Caco-2 (cell line): ENCODE results near the gene ZAR1L. TPM values are rescaled to one million over a fixed set of nuclear protein-coding genes. Genes with fewer than 3 reads are reported as not detected.

ENCODE experiments used
- BruUV-seq: library from RNA; stranded (reverse); fragments of 400-500 nt; replicated peaks from 2 replicates; lab custom pipeline; 2021; lab: Mats Ljungman, UMichigan
- CTCF ChIA-PET: fragments of 300-600 bp; sonication (Branson Sonifier 250); formaldehyde crosslinking; loops from one replicate; lab custom pipeline; 2022; ENCODE audit warnings: antibody characterized with exemption; lab: Charles Lee
- POLR2A ChIA-PET: fragments of 300-600 bp; sonication (Branson Sonifier 250); formaldehyde crosslinking; loops from one replicate; lab custom pipeline; 2022; ENCODE audit warnings: antibody characterized with exemption; lab: Charles Lee
- DNase-seq, 2 experiments: peaks; one replicate each; pipeline versions ENCODE4 v3.0.0 to v3.0.0-alpha.2; 2020 to 2022
- H3K27me3 ChIP-seq: replicated peaks from 2 replicates; pipeline ENCODE4 v1.6.0; 2011; ENCODE audit warnings: low read length; ENCODE audit not compliant: control insufficient read depth, insufficient read depth
- H3K36me3 ChIP-seq: 2 replicates; pipeline ENCODE4 v1.5.1; 2011; ENCODE audit warnings: low read length; ENCODE audit not compliant: control insufficient read depth, insufficient read depth
- H3K4me1 ChIP-seq: fragments of 250-450 bp; sonication (Bioruptor Pico); 2 replicates; pipeline ENCODE4 v1.5.1; 2020; ENCODE audit warnings: mild to moderate bottlenecking
- H3K4me3 ChIP-seq: 2 replicates; pipeline ENCODE4 v1.5.1; 2011; ENCODE audit warnings: low read depth, mild to moderate bottlenecking, control low read depth, low read length
- H3K9me3 ChIP-seq: fragments of 250-450 bp; sonication (Bioruptor Pico); 2 replicates; pipeline ENCODE4 v1.5.1; 2020; ENCODE audit warnings: mild to moderate bottlenecking, moderate library complexity
- H3K27ac Mint-ChIP-seq: one replicate; pipeline ENCODE4 v1.8.0; 2022; ENCODE audit warnings: mixed read lengths; ENCODE audit not compliant: unreplicated experiment
- H3K27me3 Mint-ChIP-seq: one replicate; pipeline ENCODE4 v1.8.0; 2022; ENCODE audit warnings: mixed read lengths; ENCODE audit not compliant: insufficient read depth, unreplicated experiment
- H3K36me3 Mint-ChIP-seq: one replicate; pipeline ENCODE4 v1.8.0; 2022; ENCODE audit warnings: mild to moderate bottlenecking, mixed read lengths; ENCODE audit not compliant: insufficient read depth, unreplicated experiment
- H3K4me1 Mint-ChIP-seq: one replicate; pipeline ENCODE4 v1.8.0; 2022; ENCODE audit warnings: low read depth, mixed read lengths; ENCODE audit not compliant: unreplicated experiment
- H3K4me3 Mint-ChIP-seq: one replicate; pipeline ENCODE4 v1.8.0; 2022; ENCODE audit warnings: mild to moderate bottlenecking, moderate library complexity, mixed read lengths; ENCODE audit not compliant: unreplicated experiment
- H3K9me3 Mint-ChIP-seq: one replicate; pipeline ENCODE4 v1.8.0; 2022; ENCODE audit warnings: mixed read lengths; ENCODE audit not compliant: unreplicated experiment
- CTCF ChIP-seq, 2 experiments: fragments of 200-600 bp in 1 of 2; IDR thresholded peaks; 1 replicate in 1 of 2; 2 replicates in 1 of 2; pipeline versions ENCODE4 v1.5.1 to v1.8.0; 2011 to 2022; ENCODE audit warnings: antibody characterized with exemption in 1 of 2, control low read depth in 1 of 2, inconsistent platforms in 1 of 2, low read depth in 1 of 2, low read length in 1 of 2, mild to moderate bottlenecking in 1 of 2, moderate library complexity in 1 of 2; ENCODE audit not compliant: insufficient read depth in 1 of 2, severe bottlenecking in 1 of 2, unreplicated experiment in 1 of 2
- intact Hi-C: fragments of 100-400 bp; cut with micrococcal nuclease; formaldehyde crosslinking; loops from one replicate; pipeline ENCODE4 v1.10.0; 2022; ENCODE audit not compliant: unreplicated experiment
- total RNA-seq: library from RNA; stranded (reverse); gene quantifications from 2 replicates; pipeline ENCODE4 v1.2.3, GENCODE V29; 2022

The ZAR1L gene
- total RNA-seq, 1 experiment from 2014 or later = not detected

GRCh38 chr13:32300406-32300805 lies 14.8 kb downstream of the ZAR1L start:
- TF ChIP-seq CTCF (IDR thresholded peaks at IDR 0.05; ENCODE audit: insufficient read depth in 1 of 2, low read depth in 1 of 2, low read length in 1 of 2, severe bottlenecking in 1 of 2, unreplicated experiment in 1 of 2) = no peak
- Histone ChIP-seq H3K9me3 (no peaks in the 10 kb centered on the region), H3K27me3 (no peaks in the 10 kb centered on the region), H3K36me3 (no peaks in the 10 kb centered on the region), H3K4me3 (no peak overlapping the region), H3K4me1 (no peaks in the 10 kb centered on the region)
- CTCF ChIA-PET = no interaction called here
- no TSS peak for BruUV-seq
- H3K9me3 Mint-ChIP-seq = no peaks in the 10 kb centered on the region
- H3K4me1 Mint-ChIP-seq = no peaks in the 10 kb centered on the region
- H3K36me3 Mint-ChIP-seq = no peaks in the 10 kb centered on the region
- no peak for DNase-seq
- no peaks in the 10 kb centered on the region for H3K27me3 Mint-ChIP-seq
- no peak overlapping the region for H3K27ac Mint-ChIP-seq
- POLR2A ChIA-PET = no interaction called here
- intact Hi-C loops = no loop called here
- no peak overlapping the region for H3K4me3 Mint-ChIP-seq

GRCh38 chr13:32299893-32300292 lies 15.3 kb downstream of the ZAR1L start:
- Mint-ChIP-seq H3K27me3 (no peaks in the 10 kb centered on the region), H3K4me3 (no peak overlapping the region), H3K9me3 (no peaks in the 10 kb centered on the region), H3K36me3 (no peaks in the 10 kb centered on the region), H3K27ac (no peak overlapping the region), H3K4me1 (no peaks in the 10 kb centered on the region)
- no peaks in the 10 kb centered on the region for H3K27me3 ChIP-seq
- intact Hi-C loops = no loop called here
- CTCF ChIA-PET = no interaction called here
- H3K4me3 ChIP-seq = no peak overlapping the region
- TF ChIP-seq CTCF (IDR thresholded peaks at IDR 0.05; ENCODE audit: insufficient read depth in 1 of 2, low read depth in 1 of 2, low read length in 1 of 2, severe bottlenecking in 1 of 2, unreplicated experiment in 1 of 2) = no peak
- no peaks in the 10 kb centered on the region for H3K36me3 ChIP-seq
- no peaks in the 10 kb centered on the region for H3K9me3 ChIP-seq
- H3K4me1 ChIP-seq = no peaks in the 10 kb centered on the region
- DNase-seq = no peak
- POLR2A ChIA-PET = no interaction called here
- no TSS peak for BruUV-seq

DNA sequence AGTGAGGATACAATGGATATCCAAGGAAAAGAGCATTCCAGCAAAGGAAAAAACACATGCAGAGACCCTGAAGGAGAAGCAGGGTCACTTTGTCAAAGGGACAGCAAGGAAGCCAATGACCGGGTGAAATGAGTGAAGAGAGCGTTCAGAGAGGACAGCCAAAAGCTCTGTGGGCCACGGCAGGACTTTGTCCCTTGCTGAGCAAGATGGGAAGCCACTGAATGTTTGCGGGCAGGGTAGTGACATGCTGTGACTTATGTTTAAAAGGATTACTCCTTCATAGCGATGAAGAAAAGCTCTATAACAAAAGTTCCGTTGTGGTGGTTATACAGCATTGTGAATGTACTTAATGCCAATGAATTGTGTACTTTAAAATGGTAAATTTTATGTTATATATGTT lies 16.5 kb downstream of the ZAR1L start:
- no peaks in the 10 kb centered on the region for H3K36me3 Mint-ChIP-seq
- Histone ChIP-seq H3K4me3 (no peak overlapping the region), H3K36me3 (no peaks in the 10 kb centered on the region), H3K9me3 (no peaks in the 10 kb centered on the region), H3K4me1 (no peaks in the 10 kb centered on the region), H3K27me3 (no peaks in the 10 kb centered on the region)
- ChIA-PET POLR2A (no interaction called here), CTCF (no interaction called here)
- no peaks in the 10 kb centered on the region for H3K4me1 Mint-ChIP-seq
- no peaks in the 10 kb centered on the region for H3K9me3 Mint-ChIP-seq
- DNase-seq = no peak
- H3K4me3 Mint-ChIP-seq = no peak overlapping the region
- no peaks in the 10 kb centered on the region for H3K27me3 Mint-ChIP-seq
- intact Hi-C loops = no loop called here
- H3K27ac Mint-ChIP-seq = no peak overlapping the region
- no peak for TF ChIP-seq CTCF (IDR thresholded peaks at IDR 0.05; ENCODE audit: insufficient read depth in 1 of 2, low read depth in 1 of 2, low read length in 1 of 2, severe bottlenecking in 1 of 2, unreplicated experiment in 1 of 2)
- BruUV-seq = no TSS peak
